Muscle layer of duodenum (tissue), 2 donors: ENCODE measurements around the gene UBAP2L.
"Not testable (repeated sequence)": the region's sequence is repeated elsewhere in the genome, so short reads cannot be mapped to it uniquely, and the experiment has no call there.

Source experiments
- H3K27ac ChIP-seq: one replicate; pipeline ENCODE4 v1.7.0; 2013; ENCODE audit warnings: mild to moderate bottlenecking, low read length
- H3K27me3 ChIP-seq: one replicate; pipeline ENCODE4 v1.7.0; 2013; ENCODE audit warnings: low read depth, mild to moderate bottlenecking, control low read depth, low read length
- H3K36me3 ChIP-seq, 2 donors: one replicate each; pipeline ENCODE4 v1.7.0; 2013; ENCODE audit warnings: low read length in 2 of 2, control low read depth in 1 of 2, mild to moderate bottlenecking in 1 of 2; ENCODE audit not compliant: insufficient read depth in 2 of 2, control insufficient read depth in 1 of 2
- H3K4me1 ChIP-seq, 2 donors: one replicate each; pipeline ENCODE4 v1.7.0; 2013; ENCODE audit warnings: low read length in 2 of 2, mild to moderate bottlenecking in 2 of 2, control low read depth in 1 of 2, moderate library complexity in 1 of 2; ENCODE audit not compliant: insufficient read depth in 2 of 2, control insufficient read depth in 1 of 2
- H3K4me3 ChIP-seq, 2 donors: one replicate each; pipeline ENCODE4 v1.7.0; 2013; ENCODE audit warnings: low read length in 2 of 2, low read depth in 1 of 2, mild to moderate bottlenecking in 1 of 2
- H3K9me3 ChIP-seq, 2 donors: one replicate each; pipeline ENCODE4 v1.7.0; 2013; ENCODE audit warnings: low read length in 2 of 2, control low read depth in 1 of 2, mild to moderate bottlenecking in 1 of 2; ENCODE audit not compliant: control insufficient read depth in 1 of 2
- donor health status: healthy.

UBAP2L gene

GRCh38 chr1:154314226-154314625, 93.5 kb downstream of the UBAP2L start:
- not testable (repeated sequence) for H3K27me3 ChIP-seq, H3K9me3 ChIP-seq, H3K4me1 ChIP-seq, H3K4me3 ChIP-seq, H3K27ac ChIP-seq, H3K36me3 ChIP-seq

- Histone ChIP-seq H3K4me3 (no peak overlapping the region), H3K4me1 (no peaks in the 10 kb centered on the region), H3K9me3 (peaks cover 0 to 4% of the 10 kb centered on the region in 2 donors), H3K27me3 (no peaks in the 10 kb centered on the region), H3K36me3 (no peaks in the 10 kb centered on the region), H3K27ac (no peak overlapping the region)
These were observed 95.9 kb downstream of the UBAP2L start for GRCh38 chr1:154316704-154317103.

GRCh38 chr1:154318386-154318785, 97.6 kb downstream of the UBAP2L start:
- no peak overlapping the region for H3K27ac ChIP-seq
- no peaks in the 10 kb centered on the region for H3K27me3 ChIP-seq
- H3K36me3 ChIP-seq, result no peaks in the 10 kb centered on the region
- no peak overlapping the region for H3K4me3 ChIP-seq
- H3K4me1 ChIP-seq, result no peaks in the 10 kb centered on the region
- H3K9me3 ChIP-seq, result peaks cover 0 to 4% of the 10 kb centered on the region in 2 donors
